HL-60 (cell line): Measurements from ENCODE around the gene FZR1.
A peak's percentile ranks its signal among the peaks of the same experiment; 100 is the strongest.

Experiments
- GABPA ChIP-seq: IDR thresholded peaks from 2 replicates; pipeline ENCODE4 v1.6.1; 2012; ENCODE audit warnings: low read depth
- POLR2AphosphoS5 ChIP-seq: IDR thresholded peaks from 2 replicates; pipeline ENCODE4 v1.6.1; 2012; ENCODE audit warnings: low read depth
- TF ChIP-seq, protein P1 (sequence below): IDR thresholded peaks from 2 replicates; pipeline ENCODE4 v1.6.1; 2012; ENCODE audit warnings: low read depth; ENCODE audit not compliant: insufficient replicate concordance
- TF ChIP-seq, protein P2 (sequence below): IDR thresholded peaks from one replicate; pipeline ENCODE4 v1.5.1; 2011; ENCODE audit warnings: low read length, control low read depth, inconsistent platforms; ENCODE audit not compliant: insufficient read depth

DNA sequence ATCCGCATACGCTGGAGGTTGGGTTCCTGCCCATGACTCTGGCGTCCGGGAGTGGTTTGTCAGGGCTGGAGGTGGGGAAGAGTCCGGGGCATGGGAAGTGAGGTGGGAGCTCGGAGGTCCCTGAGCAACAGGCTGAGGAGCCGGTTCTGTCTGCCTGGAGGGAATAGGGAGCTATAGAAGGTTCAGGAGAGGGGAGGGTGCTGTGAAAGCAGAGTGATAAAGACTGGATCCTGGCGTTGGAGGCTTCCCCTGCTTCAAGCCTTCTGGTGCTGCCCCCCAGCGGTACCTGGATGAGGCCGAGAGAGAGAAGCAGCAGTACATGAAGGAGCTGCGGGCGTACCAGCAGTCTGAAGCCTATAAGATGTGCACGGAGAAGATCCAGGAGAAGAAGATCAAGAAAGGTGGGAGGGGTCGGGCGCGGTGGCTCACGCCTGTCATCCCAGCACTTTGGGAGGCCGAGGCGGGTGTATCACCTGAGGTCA, 69.2 kb downstream of the FZR1 start:
- TF ChIP-seq, protein P1, sequence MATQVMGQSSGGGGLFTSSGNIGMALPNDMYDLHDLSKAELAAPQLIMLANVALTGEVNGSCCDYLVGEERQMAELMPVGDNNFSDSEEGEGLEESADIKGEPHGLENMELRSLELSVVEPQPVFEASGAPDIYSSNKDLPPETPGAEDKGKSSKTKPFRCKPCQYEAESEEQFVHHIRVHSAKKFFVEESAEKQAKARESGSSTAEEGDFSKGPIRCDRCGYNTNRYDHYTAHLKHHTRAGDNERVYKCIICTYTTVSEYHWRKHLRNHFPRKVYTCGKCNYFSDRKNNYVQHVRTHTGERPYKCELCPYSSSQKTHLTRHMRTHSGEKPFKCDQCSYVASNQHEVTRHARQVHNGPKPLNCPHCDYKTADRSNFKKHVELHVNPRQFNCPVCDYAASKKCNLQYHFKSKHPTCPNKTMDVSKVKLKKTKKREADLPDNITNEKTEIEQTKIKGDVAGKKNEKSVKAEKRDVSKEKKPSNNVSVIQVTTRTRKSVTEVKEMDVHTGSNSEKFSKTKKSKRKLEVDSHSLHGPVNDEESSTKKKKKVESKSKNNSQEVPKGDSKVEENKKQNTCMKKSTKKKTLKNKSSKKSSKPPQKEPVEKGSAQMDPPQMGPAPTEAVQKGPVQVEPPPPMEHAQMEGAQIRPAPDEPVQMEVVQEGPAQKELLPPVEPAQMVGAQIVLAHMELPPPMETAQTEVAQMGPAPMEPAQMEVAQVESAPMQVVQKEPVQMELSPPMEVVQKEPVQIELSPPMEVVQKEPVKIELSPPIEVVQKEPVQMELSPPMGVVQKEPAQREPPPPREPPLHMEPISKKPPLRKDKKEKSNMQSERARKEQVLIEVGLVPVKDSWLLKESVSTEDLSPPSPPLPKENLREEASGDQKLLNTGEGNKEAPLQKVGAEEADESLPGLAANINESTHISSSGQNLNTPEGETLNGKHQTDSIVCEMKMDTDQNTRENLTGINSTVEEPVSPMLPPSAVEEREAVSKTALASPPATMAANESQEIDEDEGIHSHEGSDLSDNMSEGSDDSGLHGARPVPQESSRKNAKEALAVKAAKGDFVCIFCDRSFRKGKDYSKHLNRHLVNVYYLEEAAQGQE, result no peak
- TF ChIP-seq, protein P2, sequence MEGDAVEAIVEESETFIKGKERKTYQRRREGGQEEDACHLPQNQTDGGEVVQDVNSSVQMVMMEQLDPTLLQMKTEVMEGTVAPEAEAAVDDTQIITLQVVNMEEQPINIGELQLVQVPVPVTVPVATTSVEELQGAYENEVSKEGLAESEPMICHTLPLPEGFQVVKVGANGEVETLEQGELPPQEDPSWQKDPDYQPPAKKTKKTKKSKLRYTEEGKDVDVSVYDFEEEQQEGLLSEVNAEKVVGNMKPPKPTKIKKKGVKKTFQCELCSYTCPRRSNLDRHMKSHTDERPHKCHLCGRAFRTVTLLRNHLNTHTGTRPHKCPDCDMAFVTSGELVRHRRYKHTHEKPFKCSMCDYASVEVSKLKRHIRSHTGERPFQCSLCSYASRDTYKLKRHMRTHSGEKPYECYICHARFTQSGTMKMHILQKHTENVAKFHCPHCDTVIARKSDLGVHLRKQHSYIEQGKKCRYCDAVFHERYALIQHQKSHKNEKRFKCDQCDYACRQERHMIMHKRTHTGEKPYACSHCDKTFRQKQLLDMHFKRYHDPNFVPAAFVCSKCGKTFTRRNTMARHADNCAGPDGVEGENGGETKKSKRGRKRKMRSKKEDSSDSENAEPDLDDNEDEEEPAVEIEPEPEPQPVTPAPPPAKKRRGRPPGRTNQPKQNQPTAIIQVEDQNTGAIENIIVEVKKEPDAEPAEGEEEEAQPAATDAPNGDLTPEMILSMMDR, result peak; percentile 27
- TF ChIP-seq POLR2AphosphoS5, result no peak
- TF ChIP-seq GABPA, result no peak
